GM18505 (cell line): ENCODE measurements around the gene TSPY4.
"Not testable (repeated sequence)": the region's sequence is repeated elsewhere in the genome, so short reads cannot be mapped to it uniquely, and the experiment has no call there.

Experiments used
- ATAC-seq: cut with Tn5 transposase; IDR thresholded peaks from one replicate; pipeline ENCODE4 v1.9.1; 2021; ENCODE audit not compliant: unreplicated experiment
- POLR2A ChIP-seq: IDR thresholded peaks from 4 replicates; pipeline ENCODE4 v1.6.1; 2011; ENCODE audit warnings: borderline replicate concordance; ENCODE audit not compliant: insufficient read depth, insufficient read length; ENCODE audit errors: extremely low read depth

TSPY4 gene, protein sequence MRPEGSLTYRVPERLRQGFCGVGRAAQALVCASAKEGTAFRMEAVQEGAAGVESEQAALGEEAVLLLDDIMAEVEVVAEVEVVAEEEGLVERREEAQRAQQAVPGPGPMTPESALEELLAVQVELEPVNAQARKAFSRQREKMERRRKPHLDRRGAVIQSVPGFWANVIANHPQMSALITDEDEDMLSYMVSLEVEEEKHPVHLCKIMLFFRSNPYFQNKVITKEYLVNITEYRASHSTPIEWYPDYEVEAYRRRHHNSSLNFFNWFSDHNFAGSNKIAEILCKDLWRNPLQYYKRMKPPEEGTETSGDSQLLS

DNA sequence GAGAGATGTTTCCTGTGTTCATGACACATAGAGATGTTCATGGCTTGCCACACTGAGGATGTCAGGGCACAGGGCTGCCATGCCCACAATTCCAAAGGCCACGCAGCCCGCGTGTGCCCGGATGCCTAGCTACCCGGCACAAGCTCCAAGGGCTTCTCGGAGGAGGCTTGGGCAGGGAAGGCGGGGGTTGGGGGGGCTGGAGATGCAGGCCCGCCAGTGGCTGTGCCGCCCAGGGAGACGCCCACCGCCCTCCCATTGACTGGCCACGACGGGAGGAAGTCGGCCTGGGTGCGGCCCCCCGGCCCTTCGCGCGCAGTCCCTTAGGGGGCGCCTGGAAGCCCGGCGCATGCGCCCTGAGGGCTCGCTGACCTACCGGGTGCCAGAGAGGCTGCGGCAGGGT is at the start of gene TSPY4:
TSPY4 (plus strand) TSS at position 301 of the 400 bp plus-strand sequence; CDS start at position 347, 46 bp downstream.
- not testable (repeated sequence) for ATAC-seq

DNA sequence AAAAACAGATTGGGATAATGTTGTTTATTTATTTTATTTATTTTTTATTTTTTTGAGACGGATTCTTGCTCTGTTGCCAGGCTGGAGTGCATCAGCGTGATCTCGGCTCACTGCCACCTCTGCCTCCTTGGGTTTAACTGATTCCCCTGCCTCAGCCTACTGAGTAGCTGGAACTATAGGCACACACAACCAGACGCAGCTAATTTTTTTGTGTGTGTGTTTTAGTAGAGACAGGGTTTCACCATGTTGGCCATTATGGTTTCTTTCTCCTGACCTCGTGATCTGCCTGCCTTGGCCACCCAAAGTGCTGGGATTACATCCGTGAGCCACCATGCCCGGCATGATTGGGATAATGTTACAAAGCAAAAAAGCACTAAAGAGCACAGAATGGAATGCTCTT is 16.3 kb upstream of the TSPY4 start:
- ATAC-seq: no peak
- TF ChIP-seq POLR2A: no peak

DNA sequence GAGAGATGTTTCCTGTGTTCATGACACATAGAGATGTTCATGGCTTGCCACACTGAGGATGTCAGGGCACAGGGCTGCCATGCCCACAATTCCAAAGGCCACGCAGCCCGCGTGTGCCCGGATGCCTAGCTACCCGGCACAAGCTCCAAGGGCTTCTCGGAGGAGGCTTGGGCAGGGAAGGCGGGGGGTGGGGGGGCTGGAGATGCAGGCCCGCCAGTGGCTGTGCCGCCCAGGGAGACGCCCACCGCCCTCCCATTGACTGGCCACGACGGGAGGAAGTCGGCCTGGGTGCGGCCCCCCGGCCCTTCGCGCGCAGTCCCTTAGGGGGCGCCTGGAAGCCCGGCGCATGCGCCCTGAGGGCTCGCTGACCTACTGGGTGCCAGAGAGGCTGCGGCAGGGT is 20.2 kb downstream of the TSPY4 start, which contains the start of gene TSPY8:
TSPY8 (plus strand) TSS at position 301 of the 400 bp plus-strand sequence; CDS start at position 347, 46 bp downstream.
- ATAC-seq: not testable (repeated sequence)
